ENCODE measurements around the gene SIGLEC12.
"Not testable (repeated sequence)": the region's sequence is repeated elsewhere in the genome, so short reads cannot be mapped to it uniquely, and the experiment has no call there.

Gene SIGLEC12

GRCh38 chr19:51524666-51525264, 23.2 kb upstream of the SIGLEC12 start:
- no peak for DNase-seq (ENCODE audit: low read depth in 1 of 2, low spot score in 1 of 2)

DNA sequence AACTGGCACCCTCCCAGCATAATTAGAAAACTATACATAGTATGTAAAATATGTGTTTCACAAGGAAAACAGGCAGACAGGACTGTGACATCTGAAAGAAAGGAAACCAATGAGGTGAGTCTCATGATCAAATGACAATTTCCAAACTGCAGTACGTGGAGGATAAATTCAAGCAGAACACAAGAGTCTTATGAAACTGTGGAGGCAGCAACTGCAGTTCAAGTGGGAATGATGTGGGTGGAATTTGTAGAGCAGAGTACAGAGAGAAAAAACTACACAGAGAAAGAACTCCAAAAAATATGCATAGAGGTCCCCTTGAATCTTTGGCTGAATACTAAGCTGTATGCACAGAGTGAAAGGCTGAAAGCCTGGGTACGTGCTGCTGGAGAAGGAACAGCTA, 20.2 kb upstream of the SIGLEC12 start:
- no peak for DNase-seq (ENCODE audit: low read depth in 1 of 2, low spot score in 1 of 2)

GRCh38 chr19:51521357-51521756, 19.8 kb upstream of the SIGLEC12 start:
- DNase-seq (ENCODE audit: low read depth in 1 of 2, low spot score in 1 of 2): no peak

DNA sequence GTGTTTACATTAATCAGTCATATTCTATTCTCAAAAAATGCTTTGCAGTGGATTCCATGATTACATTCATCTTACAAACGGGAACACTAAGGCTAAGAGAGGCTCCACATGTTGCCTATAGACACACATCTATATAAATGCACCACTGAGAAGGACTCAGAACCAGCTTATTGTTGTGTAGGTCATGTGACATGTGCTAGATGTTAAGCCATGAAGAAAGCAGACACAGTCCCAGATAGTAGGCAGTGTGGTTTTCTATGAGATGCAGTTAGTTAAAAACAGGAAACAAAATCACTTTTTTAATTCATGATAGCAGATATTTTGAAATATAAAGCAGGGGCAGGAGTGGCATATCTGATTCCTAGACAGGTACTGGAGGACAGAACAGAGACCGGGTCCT, 19.1 kb upstream of the SIGLEC12 start:
- DNase-seq (ENCODE audit: low read depth in 1 of 2, low spot score in 1 of 2): no peak

- DNase-seq (ENCODE audit: low read depth in 1 of 2, low spot score in 1 of 2): no peak
Observed at GRCh38 chr19:51514866-51515481, 13.4 kb upstream of the SIGLEC12 start.

GRCh38 chr19:51513968-51514367, 12.4 kb upstream of the SIGLEC12 start:
- DNase-seq (ENCODE audit: low read depth in 1 of 2, low spot score in 1 of 2): no peak

DNA sequence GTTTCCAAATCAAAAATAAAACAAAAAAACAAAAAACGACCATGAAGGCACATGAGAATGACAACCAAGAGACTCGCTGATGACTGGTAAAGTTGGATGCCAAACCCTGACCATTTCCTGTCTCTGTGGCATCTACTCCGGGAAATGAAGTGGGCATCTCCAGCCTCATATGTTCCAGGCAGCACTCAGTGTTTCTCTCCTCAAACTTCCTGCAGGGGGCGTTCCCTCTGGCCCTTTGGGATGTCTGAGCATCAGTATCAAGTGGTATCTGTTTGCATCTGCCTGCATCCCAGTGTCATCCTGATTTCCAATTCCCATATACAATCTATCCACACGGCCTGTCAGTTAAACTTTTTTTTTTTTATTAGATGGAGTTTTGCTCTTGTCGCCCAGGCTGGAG, 9.8 kb upstream of the SIGLEC12 start:
- DNase-seq (ENCODE audit: low read depth in 1 of 2, low spot score in 1 of 2): no peak

- DNase-seq (ENCODE audit: low read depth in 1 of 2, low spot score in 1 of 2): no peak
Observed at GRCh38 chr19:51509823-51510660, 8.4 kb upstream of the SIGLEC12 start.

GRCh38 chr19:51508059-51508733, 6.6 kb upstream of the SIGLEC12 start:
- no peak for DNase-seq (ENCODE audit: low read depth in 1 of 2, low spot score in 1 of 2)

DNA sequence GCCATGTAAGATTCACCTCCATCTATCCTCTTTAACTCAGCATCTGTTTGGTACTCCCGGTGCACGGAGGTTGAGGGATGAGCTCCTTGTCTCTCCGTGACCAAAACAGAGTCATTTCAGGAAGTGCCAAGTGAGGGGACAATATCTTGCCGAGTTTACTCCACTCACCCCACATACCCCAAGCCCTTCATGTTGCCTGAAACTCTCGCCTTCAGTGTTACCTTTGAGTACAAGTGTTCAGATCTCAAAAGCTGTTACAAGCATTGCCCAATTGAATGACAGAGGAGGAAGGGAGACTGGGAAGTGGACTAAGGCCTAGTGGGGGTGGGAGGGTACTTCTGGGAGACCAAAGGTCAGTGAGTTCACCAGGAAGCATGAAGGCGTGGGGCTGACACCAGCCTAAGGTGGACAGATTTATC, 6.0 kb upstream of the SIGLEC12 start:
- DNase-seq (ENCODE audit: low read depth in 1 of 2, low spot score in 1 of 2): no peak

DNA sequence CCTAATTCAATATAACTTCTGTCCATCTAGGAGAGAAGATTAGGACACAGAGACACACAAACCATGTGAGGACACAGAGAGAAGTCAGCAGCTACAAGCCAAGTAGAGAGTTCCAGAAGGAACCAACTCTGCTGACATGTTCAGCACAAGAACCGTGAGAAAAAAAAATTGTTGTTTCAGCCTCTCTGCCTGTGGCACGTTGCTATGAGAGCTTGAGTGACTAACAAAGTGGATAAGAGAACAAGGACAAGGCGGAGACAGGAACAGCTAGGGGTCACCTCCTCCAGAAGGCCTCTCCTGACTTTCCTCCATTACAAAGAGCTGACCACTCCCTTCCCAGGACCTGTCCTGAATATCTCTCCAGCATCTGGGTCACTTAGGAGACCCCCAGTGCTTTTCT, 5.6 kb upstream of the SIGLEC12 start:
- DNase-seq (ENCODE audit: low read depth in 1 of 2, low spot score in 1 of 2): no peak

- DNase-seq (ENCODE audit: low read depth in 1 of 2, low spot score in 1 of 2): no peak
Observed at GRCh38 chr19:51505904-51506303, 4.3 kb upstream of the SIGLEC12 start.

- no peak for DNase-seq (ENCODE audit: low read depth in 1 of 2, low spot score in 1 of 2)
Observed at GRCh38 chr19:51503896-51504295, 2.3 kb upstream of the SIGLEC12 start.

GRCh38 chr19:51503286-51503817, 1.8 kb upstream of the SIGLEC12 start:
- no peak for DNase-seq (ENCODE audit: low read depth in 1 of 2, low spot score in 1 of 2)

GRCh38 chr19:51500931-51501330, 669 bp downstream of the SIGLEC12 start:
- not testable (repeated sequence) for DNase-seq (ENCODE audit: low read depth in 1 of 2, low spot score in 1 of 2)

- DNase-seq (ENCODE audit: low read depth in 1 of 2, low spot score in 1 of 2): no peak
Observed at GRCh38 chr19:51497666-51498065, 3.9 kb downstream of the SIGLEC12 start.

DNA sequence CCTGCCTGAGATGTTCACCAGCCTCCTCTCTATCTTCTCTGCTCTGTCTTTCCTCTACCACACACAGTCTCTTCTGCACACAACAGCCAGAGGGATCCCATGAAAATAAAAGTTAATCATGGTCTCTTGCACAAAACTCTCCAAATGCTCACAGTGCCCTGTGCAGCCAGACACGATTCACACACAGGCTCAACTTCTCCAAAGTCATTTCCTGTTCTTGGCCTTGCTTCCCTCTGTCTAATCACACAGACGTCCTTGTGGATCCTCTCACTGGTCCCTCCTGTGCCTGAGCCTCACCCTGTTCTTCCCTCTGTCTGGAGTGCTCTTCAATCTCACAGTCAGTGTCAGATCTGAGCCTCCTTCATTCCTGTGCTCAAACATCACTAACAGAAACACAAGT, 7.8 kb downstream of the SIGLEC12 start:
- DNase-seq (ENCODE audit: low read depth in 1 of 2, low spot score in 1 of 2): no peak

DNA sequence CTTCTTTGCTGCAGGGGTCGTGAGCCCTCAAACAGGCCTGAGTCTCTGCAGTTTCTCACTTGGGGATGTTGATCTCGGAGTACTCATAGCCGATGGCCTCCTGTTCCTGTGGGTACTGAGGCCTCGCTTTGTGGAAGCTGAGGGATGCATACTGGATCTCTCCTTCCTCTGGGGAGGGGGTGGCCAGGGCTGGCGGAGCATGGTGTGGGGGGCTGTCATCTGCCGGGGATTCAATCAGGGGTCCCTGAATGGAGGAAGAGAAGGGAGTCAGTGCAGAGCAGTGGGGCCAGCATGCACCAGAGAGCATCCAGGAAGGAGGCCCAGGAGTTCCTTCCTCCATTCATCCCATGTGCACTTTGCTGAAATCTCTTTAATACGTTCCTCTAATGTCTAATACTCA, 10.0 kb downstream of the SIGLEC12 start:
- DNase-seq (ENCODE audit: low read depth in 1 of 2, low spot score in 1 of 2): no peak

GRCh38 chr19:51490676-51491075, 10.9 kb downstream of the SIGLEC12 start:
- no peak for DNase-seq (ENCODE audit: low read depth in 1 of 2, low spot score in 1 of 2)

DNA sequence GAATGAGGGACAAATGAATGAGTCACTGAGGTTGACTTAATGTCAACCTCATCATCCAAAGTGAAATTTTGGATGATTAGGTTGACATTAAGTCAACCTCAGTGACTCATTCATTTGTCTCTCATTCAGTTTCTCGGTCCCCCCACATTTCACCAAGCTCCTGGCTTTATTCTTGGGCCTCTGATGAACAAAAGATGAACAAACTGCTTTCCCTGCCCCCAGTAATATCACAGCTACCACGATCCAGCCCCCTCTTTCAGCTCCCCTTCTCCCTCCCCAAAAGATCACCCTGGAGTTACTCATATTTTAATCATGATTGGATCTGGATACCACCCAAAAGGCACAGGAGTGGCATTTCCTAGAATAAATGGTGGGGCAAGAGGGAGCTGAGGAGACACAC, 12.5 kb downstream of the SIGLEC12 start:
- DNase-seq (ENCODE audit: low read depth in 1 of 2, low spot score in 1 of 2): no peak

GRCh38 chr19:51488491-51488890, 13.1 kb downstream of the SIGLEC12 start:
- DNase-seq (ENCODE audit: low read depth in 1 of 2, low spot score in 1 of 2): no peak
